CD14-positive monocyte (primary cell): Measurements from ENCODE around the gene MRPS17. TPM values are rescaled to one million over a fixed set of nuclear protein-coding genes. Genes with fewer than 3 reads are reported as not detected.

Experiments
- DNase-seq, 3 donors: peaks; one replicate each; pipeline ENCODE4 v3.0.0-alpha.2; 2011 to 2022
- H2AFZ ChIP-seq: 2 replicates; pipeline ENCODE4 v1.6.0; 2012; ENCODE audit warnings: mild to moderate bottlenecking, low read depth, low read length, inconsistent platforms; ENCODE audit not compliant: insufficient read depth, poor library complexity, severe bottlenecking
- H3K27ac ChIP-seq, 2 donors: 1 replicate in 1 of 2; 2 replicates in 1 of 2; pipeline ENCODE4 v1.5.1; 2012 to 2013; ENCODE audit warnings: low read length in 2 of 2, control low read depth in 1 of 2, inconsistent platforms in 1 of 2, low read depth in 1 of 2, mild to moderate bottlenecking in 1 of 2
- H3K27me3 ChIP-seq, 2 donors: one replicate each; pipeline versions ENCODE4 v1.6.0 to v1.6.1; 2011 to 2013; ENCODE audit warnings: low read length in 2 of 2; ENCODE audit not compliant: control insufficient read depth in 2 of 2, insufficient read depth in 2 of 2
- H3K36me3 ChIP-seq, 2 donors: replicated peaks in 1 of 2; 1 replicate in 1 of 2; 2 replicates in 1 of 2; pipeline versions ENCODE4 v1.5.1 to v1.6.1; 2012 to 2013; ENCODE audit warnings: low read length in 2 of 2, control low read depth in 1 of 2, inconsistent platforms in 1 of 2, mild to moderate bottlenecking in 1 of 2; ENCODE audit not compliant: insufficient read depth in 2 of 2, control insufficient read depth in 1 of 2
- H3K4me1 ChIP-seq, 2 donors: 1 replicate in 1 of 2; 2 replicates in 1 of 2; pipeline versions ENCODE4 v1.5.1 to v1.6.1; 2012 to 2013; ENCODE audit warnings: low read length in 2 of 2, control low read depth in 1 of 2, inconsistent platforms in 1 of 2, mild to moderate bottlenecking in 1 of 2, moderate library complexity in 1 of 2; ENCODE audit not compliant: insufficient read depth in 2 of 2, control insufficient read depth in 1 of 2
- H3K4me2 ChIP-seq: replicated peaks from 2 replicates; pipeline ENCODE3; 2012; ENCODE audit warnings: low read length, moderate library complexity, mild to moderate bottlenecking; ENCODE audit not compliant: poor library complexity, severe bottlenecking; ENCODE audit errors: extremely low read depth
- H3K4me3 ChIP-seq, 3 experiments: fragments of 200-600 bp in 1 of 3; sonication (generic) in 1 of 3; replicated peaks in 1 of 3; 1 replicate in 2 of 3; 2 replicates in 1 of 3; pipeline ENCODE4 v1.5.1; 2011 to 2013; ENCODE audit warnings: low read length in 3 of 3, mild to moderate bottlenecking in 3 of 3, control low read depth in 2 of 3, low read depth in 2 of 3, inconsistent platforms in 1 of 3, moderate library complexity in 1 of 3
- H3K79me2 ChIP-seq: 2 replicates; pipeline ENCODE4 v1.6.0; 2012; ENCODE audit warnings: mild to moderate bottlenecking, control low read depth, inconsistent platforms, low read length, moderate library complexity; ENCODE audit not compliant: insufficient read depth
- H3K9ac ChIP-seq: 2 replicates; pipeline ENCODE4 v1.6.0; 2017; ENCODE audit warnings: low read length, mild to moderate bottlenecking; ENCODE audit not compliant: insufficient read depth, poor library complexity, severe bottlenecking
- H3K9me3 ChIP-seq, 2 donors: replicated peaks in 1 of 2; 1 replicate in 1 of 2; 2 replicates in 1 of 2; pipeline versions ENCODE4 v1.5.1 to v1.6.1; 2012 to 2013; ENCODE audit warnings: low read length in 2 of 2, control low read depth in 1 of 2; ENCODE audit not compliant: control insufficient read depth in 1 of 2, insufficient read depth in 1 of 2
- H4K20me1 ChIP-seq: 2 replicates; pipeline ENCODE4 v1.6.0; 2012; ENCODE audit warnings: mild to moderate bottlenecking, low read length, control low read depth, moderate library complexity; ENCODE audit not compliant: insufficient read depth
- H3K27ac Mint-ChIP-seq, 7 donors: one replicate each; pipeline ENCODE4 v1.8.0; 2020; ENCODE audit warnings: mild to moderate bottlenecking in 7 of 7, mixed read lengths in 7 of 7, moderate library complexity in 6 of 7, inconsistent platforms in 2 of 7
- H3K27me3 Mint-ChIP-seq, 3 donors: one replicate each; pipeline ENCODE4 v1.8.0; 2021 to 2022; ENCODE audit warnings: low read depth in 3 of 3, mild to moderate bottlenecking in 3 of 3, mixed read lengths in 3 of 3, moderate library complexity in 3 of 3, inconsistent platforms in 1 of 3
- H3K36me3 Mint-ChIP-seq, 2 donors: one replicate each; pipeline ENCODE4 v1.8.0; 2020; ENCODE audit warnings: mixed read lengths in 2 of 2, inconsistent platforms in 1 of 2, mild to moderate bottlenecking in 1 of 2
- H3K4me1 Mint-ChIP-seq: one replicate; pipeline ENCODE4 v1.8.0; 2020; ENCODE audit warnings: mild to moderate bottlenecking, mixed read lengths
- H3K4me3 Mint-ChIP-seq, 2 donors: one replicate each; pipeline ENCODE4 v1.8.0; 2020; ENCODE audit warnings: mild to moderate bottlenecking in 2 of 2, mixed read lengths in 2 of 2, moderate library complexity in 1 of 2
- H3K9me3 Mint-ChIP-seq, 7 donors: one replicate each; pipeline ENCODE4 v1.8.0; 2020 to 2022; ENCODE audit warnings: mixed read lengths in 7 of 7, mild to moderate bottlenecking in 6 of 7, moderate library complexity in 6 of 7, inconsistent platforms in 2 of 7
- WGBS: methylation state at CpG from one replicate; pipeline ENCODE4 v1.1.5; 2013; ENCODE audit warnings: missing lambda C conversion rate; ENCODE audit not compliant: insufficient coverage; 5-methylcytosine and 5-hydroxymethylcytosine counted together
- intact Hi-C, 2 donors: fragments of 100-400 bp; cut with micrococcal nuclease; formaldehyde crosslinking; loops; one replicate each; pipeline versions ENCODE4 v1.15.0 to v1.15.1; 2023
- polyA plus RNA-seq, 3 donors: library from polyadenylated mRNA; depleted of rRNA in 1 of 3; unstranded in 2 of 3; stranded (reverse) in 1 of 3; fragments of 300-500 nt in 2 of 3; fragments of >200 nt in 1 of 3; fragmentation: Illumina TruSeq in 2 of 3; gene quantifications; 1 replicate in 2 of 3; 2 replicates in 1 of 3; pipeline ENCODE4 v1.2.3, GENCODE V29; 2012 to 2021
- TF ChIP-seq, protein P1 (sequence below): fragments of 200-600 bp; IDR thresholded peaks from one replicate; pipeline ENCODE4 v1.8.0; 2022; ENCODE audit warnings: antibody characterized with exemption, mild to moderate bottlenecking

MRPS17 gene
- polyA plus RNA-seq, 3 donors: 6.1 to 14.6 (median 10.9) TPM

DNA sequence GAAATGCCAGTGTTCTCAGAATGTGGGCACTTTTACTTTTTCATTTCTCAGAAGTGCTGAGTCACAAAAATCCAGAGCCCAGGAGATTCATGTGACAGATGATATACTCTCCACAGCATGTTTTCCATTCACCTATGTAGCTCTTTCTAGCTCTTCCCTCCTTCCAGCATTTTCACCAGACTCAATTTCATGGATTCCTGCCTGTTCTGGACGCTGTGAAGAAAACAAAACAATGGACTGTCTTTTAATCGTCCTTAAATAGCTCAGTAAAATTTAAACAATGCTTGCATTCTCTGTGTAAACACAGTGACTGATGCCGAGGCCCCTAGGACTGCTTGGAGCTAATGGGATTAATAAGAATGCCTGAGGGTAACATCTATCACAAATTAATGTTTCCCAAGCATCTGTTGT, 38.9 kb upstream of the MRPS17 start:
- Mint-ChIP-seq H3K36me3 (peaks cover 28 to 42% of the 10 kb centered on the region in 2 donors), H3K4me3 (no peak overlapping the region), H3K4me1 (no peaks in the 10 kb centered on the region), H3K27ac (no peak overlapping the region), H3K27me3 (no peaks in the 10 kb centered on the region), H3K9me3 (peaks cover 0 to 12% (median 1%) of the 10 kb centered on the region in 7 donors)
- Histone ChIP-seq H3K4me3 (no peak overlapping the region), H4K20me1 (no peaks in the 10 kb centered on the region), H2AFZ (no peak overlapping the region), H3K36me3 (no peaks in the 10 kb centered on the region), H3K27me3 (no peaks in the 10 kb centered on the region), H3K79me2 (no peaks in the 10 kb centered on the region), H3K4me1 (no peaks in the 10 kb centered on the region), H3K27ac (no peak overlapping the region), H3K9ac (no peak overlapping the region), H3K4me2 (no peak overlapping the region), H3K9me3 (no peaks in the 10 kb centered on the region)
- no peak for DNase-seq
- no CpG with 5 or more reads among the region's 3 CpGs for WGBS
- TF ChIP-seq, protein P1, sequence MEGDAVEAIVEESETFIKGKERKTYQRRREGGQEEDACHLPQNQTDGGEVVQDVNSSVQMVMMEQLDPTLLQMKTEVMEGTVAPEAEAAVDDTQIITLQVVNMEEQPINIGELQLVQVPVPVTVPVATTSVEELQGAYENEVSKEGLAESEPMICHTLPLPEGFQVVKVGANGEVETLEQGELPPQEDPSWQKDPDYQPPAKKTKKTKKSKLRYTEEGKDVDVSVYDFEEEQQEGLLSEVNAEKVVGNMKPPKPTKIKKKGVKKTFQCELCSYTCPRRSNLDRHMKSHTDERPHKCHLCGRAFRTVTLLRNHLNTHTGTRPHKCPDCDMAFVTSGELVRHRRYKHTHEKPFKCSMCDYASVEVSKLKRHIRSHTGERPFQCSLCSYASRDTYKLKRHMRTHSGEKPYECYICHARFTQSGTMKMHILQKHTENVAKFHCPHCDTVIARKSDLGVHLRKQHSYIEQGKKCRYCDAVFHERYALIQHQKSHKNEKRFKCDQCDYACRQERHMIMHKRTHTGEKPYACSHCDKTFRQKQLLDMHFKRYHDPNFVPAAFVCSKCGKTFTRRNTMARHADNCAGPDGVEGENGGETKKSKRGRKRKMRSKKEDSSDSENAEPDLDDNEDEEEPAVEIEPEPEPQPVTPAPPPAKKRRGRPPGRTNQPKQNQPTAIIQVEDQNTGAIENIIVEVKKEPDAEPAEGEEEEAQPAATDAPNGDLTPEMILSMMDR: no peak
- intact Hi-C loops: no loop called here

DNA sequence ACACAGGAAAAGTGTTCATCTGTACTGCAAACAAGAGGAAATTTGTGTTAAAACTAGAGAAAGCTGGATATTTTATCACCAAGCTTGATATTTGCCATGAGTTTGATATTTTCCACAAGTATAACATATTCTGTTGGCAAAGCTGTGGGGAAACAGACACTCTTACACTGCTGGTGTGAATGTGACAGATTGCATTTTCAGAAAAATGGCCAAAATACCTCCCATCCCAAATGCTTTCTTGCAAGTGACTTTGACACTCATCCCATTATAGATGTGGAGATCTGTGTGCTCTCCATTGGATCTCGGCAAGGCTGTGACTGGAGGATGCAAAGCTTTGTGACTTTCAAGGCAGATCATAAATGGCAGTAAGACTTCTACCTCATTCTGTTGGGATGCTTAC, 33.9 kb upstream of the MRPS17 start:
- Mint-ChIP-seq H3K36me3 (peaks cover 20 to 22% of the 10 kb centered on the region in 2 donors), H3K9me3 (peaks cover 1 to 19% (median 10%) of the 10 kb centered on the region in 7 donors), H3K27me3 (no peaks in the 10 kb centered on the region), H3K4me3 (no peak overlapping the region), H3K4me1 (no peaks in the 10 kb centered on the region), H3K27ac (no peak overlapping the region)
- H3K4me2 ChIP-seq: no peak overlapping the region
- no peak overlapping the region for H3K9ac ChIP-seq
- H4K20me1 ChIP-seq: no peaks in the 10 kb centered on the region
- H3K27ac ChIP-seq: no peak overlapping the region
- TF ChIP-seq, protein P1: no peak
- DNase-seq: no peak
- no peaks in the 10 kb centered on the region for H3K79me2 ChIP-seq
- H3K9me3 ChIP-seq: no peaks in the 10 kb centered on the region
- H2AFZ ChIP-seq: no peak overlapping the region
- WGBS: no CpG with 5 or more reads among the region's 1 CpG
- H3K36me3 ChIP-seq: no peaks in the 10 kb centered on the region
- H3K4me3 ChIP-seq: no peak overlapping the region
- no peaks in the 10 kb centered on the region for H3K27me3 ChIP-seq
- intact Hi-C loops: no loop called here
- H3K4me1 ChIP-seq: no peaks in the 10 kb centered on the region
